ENCODE results near the gene TIGD3.
A peak's percentile ranks its signal among the peaks of the same experiment; 100 is the strongest.

The TIGD3 gene

GRCh38 chr11:65390996-65391395 is 36.4 kb downstream of the TIGD3 start:
- no peak for DNase-seq

- no peak for DNase-seq
These were observed 37.8 kb downstream of the TIGD3 start for GRCh38 chr11:65392186-65392829.

GRCh38 chr11:65392899-65393298 is 38.3 kb downstream of the TIGD3 start:
- no peak for DNase-seq

- no peak for DNase-seq
These were observed 39.0 kb downstream of the TIGD3 start for GRCh38 chr11:65393513-65394079.

- no peak for DNase-seq
These were observed 39.6 kb downstream of the TIGD3 start for GRCh38 chr11:65394125-65394536.

- no peak for DNase-seq
These were observed 41.5 kb downstream of the TIGD3 start for GRCh38 chr11:65395961-65396530.

GRCh38 chr11:65396769-65397745 is 42.5 kb downstream of the TIGD3 start:
- DNase-seq = no peak

GRCh38 chr11:65398362-65398910 is 43.9 kb downstream of the TIGD3 start:
- no peak for DNase-seq

- no peak for DNase-seq
These were observed 44.7 kb downstream of the TIGD3 start for GRCh38 chr11:65399249-65399648.

GRCh38 chr11:65399845-65400244 is 45.3 kb downstream of the TIGD3 start:
- no peak for DNase-seq

- no peak for DNase-seq
These were observed 45.9 kb downstream of the TIGD3 start for GRCh38 chr11:65400307-65401072.

- DNase-seq = no peak
These were observed 46.7 kb downstream of the TIGD3 start for GRCh38 chr11:65401073-65401802.

GRCh38 chr11:65401803-65402248 is 47.3 kb downstream of the TIGD3 start:
- no peak for DNase-seq

- DNase-seq = no peak
These were observed 48.2 kb downstream of the TIGD3 start for GRCh38 chr11:65402790-65403189.

- peak in 1 of 2 donors; percentile 57 for DNase-seq
These were observed 49.1 kb downstream of the TIGD3 start for GRCh38 chr11:65403607-65404121.

GRCh38 chr11:65404210-65404609 is 49.7 kb downstream of the TIGD3 start:
- DNase-seq = no peak

GRCh38 chr11:65404638-65405339 is 50.2 kb downstream of the TIGD3 start:
- no peak for DNase-seq

Data from CD4-positive, alpha-beta T cell treated with Interferon alpha-2 for 1 hour (primary cell).